Measurements from ENCODE around the gene TRIM8. TPM values are rescaled to one million over a fixed set of nuclear protein-coding genes. Genes with fewer than 3 reads are reported as not detected.

TRIM8 gene
- total and polyA plus RNA-seq, 2 of the 8 experiments (the other 6 are each of a cell fraction or from before 2014, with no cell fraction given) = 24.9 to 38.8 TPM

GRCh38 chr10:102679596-102679995 is 35.3 kb downstream of the TRIM8 start:
- Histone ChIP-seq H3K56ac (replicated peaks; ENCODE audit: insufficient read length, low read depth, low read length) (no peak overlapping the region), H3K4me3 (ENCODE audit: extremely low read depth in 1 of 4, insufficient read depth in 2 of 4, low read depth in 3 of 4, low read length in 4 of 4) (no peak overlapping the region), H4K8ac (ENCODE audit: extremely low read depth, insufficient read depth, low read length) (no peak overlapping the region), H2BK12ac (ENCODE audit: low read depth, low read length) (no peak overlapping the region), H2AK5ac (ENCODE audit: low read depth, low read length) (no peak overlapping the region), H2AFZ (ENCODE audit: low read length) (no peak overlapping the region), H2BK120ac (replicated peaks; ENCODE audit: low read depth, low read length) (no peak overlapping the region), H3K9me3 (ENCODE audit: insufficient read depth in 2 of 2, low read depth in 1 of 2, low read length in 1 of 2) (no peaks in the 10 kb centered on the region), H3K4me1 (replicated peaks in 1 of 4; ENCODE audit: control insufficient read depth in 3 of 4, insufficient read depth in 4 of 4, low read length in 3 of 4) (peaks cover 17 to 36% (median 24%) of the 10 kb centered on the region in 4 experiments), H3K18ac (ENCODE audit: extremely low read depth, low read length) (no peak overlapping the region), H2BK20ac (ENCODE audit: low read length) (no peak overlapping the region), H3K9ac (replicated peaks in 1 of 4; ENCODE audit: extremely low read depth in 1 of 4, low read depth in 3 of 4, low read length in 3 of 4) (no peak overlapping the region), H3K4ac (replicated peaks; ENCODE audit: insufficient read length, low read depth, low read length) (no peak overlapping the region), H3K27ac (ENCODE audit: low read depth, low read length) (no peak overlapping the region), H3K27me3 (replicated peaks in 1 of 4; ENCODE audit: control insufficient read depth in 3 of 4, extremely low read depth in 1 of 4, insufficient read depth in 3 of 4, low read length in 3 of 4) (no peaks in the 10 kb centered on the region), H4K5ac (ENCODE audit: insufficient read length, low read depth, low read length) (no peak overlapping the region), H2BK5ac (ENCODE audit: low read depth, low read length) (0 out of 2 replicates have a peak overlapping the region, but pooled peaks have one; percentile 35), H3K23ac (ENCODE audit: insufficient read length) (no peak overlapping the region), H3K36me3 (ENCODE audit: control insufficient read depth in 2 of 4, insufficient read depth in 4 of 4, low read length in 3 of 4) (peaks cover 0 to 6% (median 0%) of the 10 kb centered on the region in 4 experiments; a peak in 2 of 8 replicates), H3K23me2 (ENCODE audit: low read depth, low read length) (no peaks in the 10 kb centered on the region), H2BK15ac (ENCODE audit: low read length) (no peak overlapping the region), H3K79me2 (ENCODE audit: control insufficient read depth in 1 of 2, insufficient read depth in 2 of 2, low read length in 2 of 2) (no peaks in the 10 kb centered on the region), H3K4me2 (ENCODE audit: insufficient read depth in 1 of 2, low read depth in 2 of 2, low read length in 2 of 2) (0 out of 4 replicates have a peak overlapping the region, but pooled peaks of 1 of the 2 experiments have one; percentile 0), H3K14ac (ENCODE audit: insufficient read length) (no peak overlapping the region), H4K20me1 (replicated peaks in 1 of 2; ENCODE audit: control insufficient read depth in 1 of 2, insufficient read depth in 2 of 2, low read length in 2 of 2) (no peaks in the 10 kb centered on the region), H3K79me1 (ENCODE audit: low read depth, low read length) (no peaks in the 10 kb centered on the region), H4K91ac (replicated peaks; ENCODE audit: insufficient read length, low read length) (no peak overlapping the region)
- POLR2A ChIA-PET (ENCODE audit: partially characterized antibody) = interaction anchor here (1.1 to 2.6 kb wide), 6 partner anchors 11 to 37 kb away, joined by 3 to 16 read pairs (median 8); partner anchors contain the start of genes ARL3, SFXN2 and TRIM8
- no peak for FAIRE-seq
- DNase-seq (ENCODE audit: low read depth in 1 of 2, low spot score in 2 of 2) = no peak
- WGBS, 2 experiments (ENCODE audit: extremely low coverage in 1 of 2, insufficient coverage in 1 of 2, insufficient read length in 1 of 2, insufficient replicate concordance in 2 of 2, low coverage in 1 of 2, low lambda C conversion rate in 2 of 2, missing lambda C conversion rate in 1 of 2) = 92% methylated on average over 4 of the region's 4 CpGs; no CpG with 5 or more reads in 1 of the 2 experiments
- CTCF ChIA-PET (ENCODE audit: partially characterized antibody) = interaction anchor here (0.6 to 13.0 kb wide), 17 partner anchors 9 to 673 kb away, joined by 3 to 102 read pairs (median 10); partner anchors contain the start of gene TRIM8
- TF ChIP-seq, protein P1, sequence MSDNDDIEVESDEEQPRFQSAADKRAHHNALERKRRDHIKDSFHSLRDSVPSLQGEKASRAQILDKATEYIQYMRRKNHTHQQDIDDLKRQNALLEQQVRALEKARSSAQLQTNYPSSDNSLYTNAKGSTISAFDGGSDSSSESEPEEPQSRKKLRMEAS (IDR thresholded peaks at IDR 0.05) = no peak
- 0 out of 3 replicates have a peak, but pooled peaks of 1 of the 2 experiments have one; percentile 0 for TF ChIP-seq POLR2A (IDR thresholded peaks at IDR 0.05; ENCODE audit: control extremely low read depth in 1 of 2, low read depth in 2 of 2, low read length in 2 of 2)
